IPS-18a (cell line): Measurements from ENCODE around the gene LLGL2.

Experiments
- H3K27ac ChIP-seq: one replicate; pipeline ENCODE4 v1.5.1; 2013; ENCODE audit warnings: low read length
- H3K27me3 ChIP-seq: one replicate; pipeline ENCODE4 v1.6.1; 2013; ENCODE audit warnings: mild to moderate bottlenecking, low read length; ENCODE audit not compliant: control insufficient read depth, insufficient read depth
- H3K36me3 ChIP-seq: one replicate; pipeline ENCODE4 v1.6.1; 2013; ENCODE audit warnings: low read depth, low read length; ENCODE audit not compliant: control insufficient read depth
- H3K4me1 ChIP-seq: one replicate; pipeline ENCODE4 v1.6.1; 2013; ENCODE audit warnings: low read depth, low read length; ENCODE audit not compliant: control insufficient read depth
- H3K4me3 ChIP-seq: one replicate; pipeline ENCODE4 v1.5.1; 2013; ENCODE audit warnings: low read length
- H3K9ac ChIP-seq: one replicate; pipeline ENCODE4 v1.6.1; 2013; ENCODE audit warnings: mild to moderate bottlenecking, low read length, moderate library complexity
- H3K9me3 ChIP-seq: one replicate; pipeline ENCODE4 v1.6.1; 2013; ENCODE audit warnings: low read depth, low read length; ENCODE audit not compliant: control insufficient read depth

LLGL2 gene

GRCh38 chr17:75494326-75494877 lies 31.1 kb upstream of the LLGL2 start:
- no peak overlapping the region for H3K4me3 ChIP-seq
- H3K36me3 ChIP-seq, result peaks cover 10% of the 10 kb centered on the region
- H3K27me3 ChIP-seq, result no peaks in the 10 kb centered on the region
- no peaks in the 10 kb centered on the region for H3K9me3 ChIP-seq
- no peaks in the 10 kb centered on the region for H3K4me1 ChIP-seq
- no peak overlapping the region for H3K9ac ChIP-seq
- H3K27ac ChIP-seq, result no peak overlapping the region

- no peaks in the 10 kb centered on the region for H3K4me1 ChIP-seq
- H3K27me3 ChIP-seq, result no peaks in the 10 kb centered on the region
- H3K36me3 ChIP-seq, result peaks cover 16% of the 10 kb centered on the region
- H3K9me3 ChIP-seq, result no peaks in the 10 kb centered on the region
- H3K4me3 ChIP-seq, result no peak overlapping the region
- no peak overlapping the region for H3K27ac ChIP-seq
- no peak overlapping the region for H3K9ac ChIP-seq
These were observed 29.5 kb upstream of the LLGL2 start for GRCh38 chr17:75496005-75496404.

- H3K27me3 ChIP-seq, result no peaks in the 10 kb centered on the region
- H3K27ac ChIP-seq, result no peak overlapping the region
- H3K36me3 ChIP-seq, result peaks cover 11% of the 10 kb centered on the region
- H3K4me1 ChIP-seq, result no peaks in the 10 kb centered on the region
- H3K9me3 ChIP-seq, result no peaks in the 10 kb centered on the region
- no peak overlapping the region for H3K9ac ChIP-seq
- H3K4me3 ChIP-seq, result no peak overlapping the region
These were observed 27.3 kb upstream of the LLGL2 start for GRCh38 chr17:75498039-75498725.

GRCh38 chr17:75498726-75499213 lies 26.7 kb upstream of the LLGL2 start:
- H3K9ac ChIP-seq, result no peak overlapping the region
- no peaks in the 10 kb centered on the region for H3K4me1 ChIP-seq
- H3K36me3 ChIP-seq, result peaks cover 8% of the 10 kb centered on the region
- no peak overlapping the region for H3K4me3 ChIP-seq
- no peaks in the 10 kb centered on the region for H3K27me3 ChIP-seq
- H3K9me3 ChIP-seq, result no peaks in the 10 kb centered on the region
- no peak overlapping the region for H3K27ac ChIP-seq

GRCh38 chr17:75499313-75500022 lies 26.0 kb upstream of the LLGL2 start:
- H3K4me3 ChIP-seq, result no peak overlapping the region
- no peak overlapping the region for H3K9ac ChIP-seq
- no peak overlapping the region for H3K27ac ChIP-seq

GRCh38 chr17:75500419-75501216 lies 24.9 kb upstream of the LLGL2 start:
- Histone ChIP-seq H3K4me1 (no peaks in the 10 kb centered on the region), H3K27me3 (no peaks in the 10 kb centered on the region), H3K4me3 (no peak overlapping the region), H3K9me3 (no peaks in the 10 kb centered on the region), H3K9ac (no peak overlapping the region), H3K27ac (no peak overlapping the region), H3K36me3 (peaks cover 9% of the 10 kb centered on the region)

More at GRCh38 chr17:75499313-75500022, 26.0 kb upstream of the LLGL2 start:
- H3K36me3 ChIP-seq, result peaks cover 8% of the 10 kb centered on the region
- no peaks in the 10 kb centered on the region for H3K9me3 ChIP-seq
- no peaks in the 10 kb centered on the region for H3K4me1 ChIP-seq
- H3K27me3 ChIP-seq, result no peaks in the 10 kb centered on the region

- no peaks in the 10 kb centered on the region for H3K9me3 ChIP-seq
- H3K27ac ChIP-seq, result no peak overlapping the region
- H3K4me1 ChIP-seq, result no peaks in the 10 kb centered on the region
- H3K36me3 ChIP-seq, result peaks cover 13% of the 10 kb centered on the region
- H3K9ac ChIP-seq, result no peak overlapping the region
- H3K27me3 ChIP-seq, result no peaks in the 10 kb centered on the region
- no peak overlapping the region for H3K4me3 ChIP-seq
These were observed 24.0 kb upstream of the LLGL2 start for GRCh38 chr17:75501378-75502071.

- Histone ChIP-seq H3K4me1 (no peaks in the 10 kb centered on the region), H3K9me3 (no peaks in the 10 kb centered on the region), H3K27me3 (no peaks in the 10 kb centered on the region), H3K9ac (no peak overlapping the region), H3K27ac (no peak overlapping the region), H3K36me3 (peaks cover 13% of the 10 kb centered on the region), H3K4me3 (no peak overlapping the region)
These were observed 23.3 kb upstream of the LLGL2 start for GRCh38 chr17:75502072-75502720.

GRCh38 chr17:75502721-75503329 lies 22.7 kb upstream of the LLGL2 start:
- Histone ChIP-seq H3K9ac (no peak overlapping the region), H3K4me3 (no peak overlapping the region), H3K27ac (no peak overlapping the region), H3K9me3 (no peaks in the 10 kb centered on the region), H3K27me3 (no peaks in the 10 kb centered on the region), H3K4me1 (no peaks in the 10 kb centered on the region), H3K36me3 (peaks cover 13% of the 10 kb centered on the region)

GRCh38 chr17:75503337-75503950 lies 22.1 kb upstream of the LLGL2 start:
- no peaks in the 10 kb centered on the region for H3K27me3 ChIP-seq
- H3K27ac ChIP-seq, result no peak overlapping the region
- no peaks in the 10 kb centered on the region for H3K4me1 ChIP-seq
- no peak overlapping the region for H3K4me3 ChIP-seq
- H3K36me3 ChIP-seq, result peaks cover 13% of the 10 kb centered on the region
- H3K9ac ChIP-seq, result no peak overlapping the region
- no peaks in the 10 kb centered on the region for H3K9me3 ChIP-seq
